HepG2 (cell line): Measurements from ENCODE around the gene PYGB. TPM values are rescaled to one million over a fixed set of nuclear protein-coding genes. Genes with fewer than 3 reads are reported as not detected.

Experiments used
- SNAI1 ChIP-seq: sonication (generic); formaldehyde crosslinking; IDR thresholded peaks from 2 replicates; pipeline ENCODE4 v1.5.0; 2020; ENCODE audit warnings: mild to moderate bottlenecking, missing genetic modification reagents, borderline replicate concordance
- SOX5 ChIP-seq: IDR thresholded peaks from 2 replicates; pipeline ENCODE4 v1.6.1; 2016; ENCODE audit warnings: borderline replicate concordance
- XBP1 ChIP-seq: sonication (generic); formaldehyde crosslinking; IDR thresholded peaks from 2 replicates; pipeline ENCODE4 v1.5.0; 2020; ENCODE audit warnings: missing genetic modification reagents
- ZBTB3 ChIP-seq: sonication (generic); formaldehyde crosslinking; IDR thresholded peaks from 2 replicates; pipeline ENCODE4 v1.4.0; 2020; ENCODE audit warnings: low read depth, mild to moderate bottlenecking, moderate library complexity, missing genetic modification reagents, borderline replicate concordance
- ZFP36L1 ChIP-seq: sonication (generic); formaldehyde crosslinking; IDR thresholded peaks from 2 replicates; pipeline ENCODE4 v1.8.0; 2022; ENCODE audit warnings: mild to moderate bottlenecking, missing genetic modification reagents, moderate library complexity
- ZNF143 ChIP-seq: sonication (generic); formaldehyde crosslinking; IDR thresholded peaks from 2 replicates; pipeline ENCODE4 v1.4.0; 2020; ENCODE audit warnings: missing genetic modification reagents
- ZNF761 ChIP-seq: sonication (generic); formaldehyde crosslinking; conservative IDR thresholded peaks from 2 replicates; pipeline ENCODE4 v1.4.0; 2020; ENCODE audit warnings: mild to moderate bottlenecking, missing genetic modification reagents
- polyA plus RNA-seq, 8 experiments: library from polyadenylated mRNA; depleted of rRNA in 3 of 8; stranded (reverse) in 7 of 8; unstranded in 1 of 8; fragments of >200 nt; fragmentation: Illumina TruSeq in 4 of 8; extraction: Trizol in 4 of 8; gene quantifications; 2 replicates each; pipeline versions ENCODE4 v1.2.1 to v1.2.3, GENCODE V29; 2011 to 2016; ENCODE audit warnings: low read depth in 4 of 8, missing spikeins in 1 of 8, mixed read lengths in 1 of 8; ENCODE audit not compliant: insufficient read depth in 1 of 8
- total RNA-seq, 5 experiments: library from RNA; depleted of rRNA; stranded (reverse); fragments of >200 nt; fragmentation: Illumina TruSeq; extraction: Trizol; gene quantifications; 2 replicates each; pipeline ENCODE4 v1.2.3, GENCODE V29; 2016; ENCODE audit warnings: low read depth in 1 of 5
- TF ChIP-seq, protein P1 (sequence below): sonication (generic); formaldehyde crosslinking; IDR thresholded peaks from 2 replicates; pipeline ENCODE4; 2020; ENCODE audit warnings: missing genetic modification reagents, mild to moderate bottlenecking, borderline replicate concordance
- TF ChIP-seq, protein P2 (sequence below): sonication (generic); formaldehyde crosslinking; IDR thresholded peaks from 2 replicates; pipeline ENCODE4 v1.4.0; 2020; ENCODE audit warnings: mild to moderate bottlenecking, low read depth, missing genetic modification reagents
- TF ChIP-seq, protein P3 (sequence below): sonication (generic); formaldehyde crosslinking; conservative IDR thresholded peaks from 2 replicates; pipeline ENCODE4 v1.8.0; 2022; ENCODE audit warnings: mild to moderate bottlenecking, moderate library complexity, missing genetic modification reagents
- TF ChIP-seq, protein P4 (sequence below): sonication (generic); formaldehyde crosslinking; IDR thresholded peaks from 2 replicates; pipeline ENCODE4 v1.4.0; 2020; ENCODE audit warnings: missing genetic modification reagents, borderline replicate concordance
- TF ChIP-seq, protein P5 (sequence below): sonication (generic); formaldehyde crosslinking; IDR thresholded peaks from 2 replicates; pipeline ENCODE4 v1.8.1; 2023; ENCODE audit warnings: mild to moderate bottlenecking, missing genetic modification reagents, borderline replicate concordance
- TF ChIP-seq, protein P6 (sequence below): sonication (generic); formaldehyde crosslinking; IDR thresholded peaks from 2 replicates; pipeline ENCODE4 v1.4.0; 2020; ENCODE audit warnings: missing genetic modification reagents

Gene PYGB
- total and polyA plus RNA-seq, 2 of the 13 experiments (the other 11 are each of a cell fraction or from before 2014, with no cell fraction given), result 24.2 to 86.3 TPM

DNA sequence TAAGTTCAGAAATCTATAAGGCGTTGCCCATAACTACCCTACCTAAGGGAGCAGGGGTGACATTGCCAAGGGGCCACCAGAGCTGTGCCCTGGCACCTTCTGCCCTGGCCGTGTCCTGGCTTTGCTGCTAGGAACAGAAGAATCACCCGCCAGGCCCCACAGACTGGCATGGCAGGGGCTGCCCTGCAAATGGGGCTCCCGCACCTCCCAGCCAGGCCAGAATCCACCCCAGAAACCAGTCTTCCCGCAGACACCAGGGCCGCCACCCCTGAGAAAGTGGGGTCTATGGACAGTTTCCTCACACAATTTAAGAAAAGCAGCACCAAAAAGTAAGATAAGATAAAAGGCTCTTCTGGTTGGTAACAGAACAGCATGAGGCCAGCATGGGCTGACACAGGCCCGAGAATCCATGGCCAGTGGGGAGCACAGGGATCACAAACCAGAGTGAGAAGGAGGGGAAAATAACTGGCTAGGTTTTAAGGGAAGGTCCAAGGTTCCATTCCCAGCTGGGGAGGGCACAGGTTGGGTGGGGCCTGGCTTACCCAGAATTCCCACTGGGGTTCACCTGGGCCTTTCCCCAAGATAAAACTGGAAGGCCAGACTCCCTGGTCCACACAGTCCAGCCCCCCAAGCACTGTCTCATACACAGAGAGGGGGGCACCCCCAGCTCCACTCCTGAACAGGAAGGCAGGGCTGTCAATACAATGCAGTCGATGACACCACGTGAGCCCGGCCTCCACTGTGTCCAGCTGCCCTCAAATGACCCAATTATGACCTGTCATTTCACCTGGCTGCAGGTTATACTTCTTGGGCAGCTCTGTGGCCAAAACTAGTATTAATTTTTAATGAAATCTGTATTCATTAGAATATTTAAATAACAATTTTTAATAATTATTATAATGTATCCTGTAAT is 59.4 kb downstream of the PYGB start (continued):
- TF ChIP-seq, protein P1, sequence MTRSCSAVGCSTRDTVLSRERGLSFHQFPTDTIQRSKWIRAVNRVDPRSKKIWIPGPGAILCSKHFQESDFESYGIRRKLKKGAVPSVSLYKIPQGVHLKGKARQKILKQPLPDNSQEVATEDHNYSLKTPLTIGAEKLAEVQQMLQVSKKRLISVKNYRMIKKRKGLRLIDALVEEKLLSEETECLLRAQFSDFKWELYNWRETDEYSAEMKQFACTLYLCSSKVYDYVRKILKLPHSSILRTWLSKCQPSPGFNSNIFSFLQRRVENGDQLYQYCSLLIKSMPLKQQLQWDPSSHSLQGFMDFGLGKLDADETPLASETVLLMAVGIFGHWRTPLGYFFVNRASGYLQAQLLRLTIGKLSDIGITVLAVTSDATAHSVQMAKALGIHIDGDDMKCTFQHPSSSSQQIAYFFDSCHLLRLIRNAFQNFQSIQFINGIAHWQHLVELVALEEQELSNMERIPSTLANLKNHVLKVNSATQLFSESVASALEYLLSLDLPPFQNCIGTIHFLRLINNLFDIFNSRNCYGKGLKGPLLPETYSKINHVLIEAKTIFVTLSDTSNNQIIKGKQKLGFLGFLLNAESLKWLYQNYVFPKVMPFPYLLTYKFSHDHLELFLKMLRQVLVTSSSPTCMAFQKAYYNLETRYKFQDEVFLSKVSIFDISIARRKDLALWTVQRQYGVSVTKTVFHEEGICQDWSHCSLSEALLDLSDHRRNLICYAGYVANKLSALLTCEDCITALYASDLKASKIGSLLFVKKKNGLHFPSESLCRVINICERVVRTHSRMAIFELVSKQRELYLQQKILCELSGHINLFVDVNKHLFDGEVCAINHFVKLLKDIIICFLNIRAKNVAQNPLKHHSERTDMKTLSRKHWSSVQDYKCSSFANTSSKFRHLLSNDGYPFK (CRISPR knock-in tag), result no peak
- TF ChIP-seq, protein P2, sequence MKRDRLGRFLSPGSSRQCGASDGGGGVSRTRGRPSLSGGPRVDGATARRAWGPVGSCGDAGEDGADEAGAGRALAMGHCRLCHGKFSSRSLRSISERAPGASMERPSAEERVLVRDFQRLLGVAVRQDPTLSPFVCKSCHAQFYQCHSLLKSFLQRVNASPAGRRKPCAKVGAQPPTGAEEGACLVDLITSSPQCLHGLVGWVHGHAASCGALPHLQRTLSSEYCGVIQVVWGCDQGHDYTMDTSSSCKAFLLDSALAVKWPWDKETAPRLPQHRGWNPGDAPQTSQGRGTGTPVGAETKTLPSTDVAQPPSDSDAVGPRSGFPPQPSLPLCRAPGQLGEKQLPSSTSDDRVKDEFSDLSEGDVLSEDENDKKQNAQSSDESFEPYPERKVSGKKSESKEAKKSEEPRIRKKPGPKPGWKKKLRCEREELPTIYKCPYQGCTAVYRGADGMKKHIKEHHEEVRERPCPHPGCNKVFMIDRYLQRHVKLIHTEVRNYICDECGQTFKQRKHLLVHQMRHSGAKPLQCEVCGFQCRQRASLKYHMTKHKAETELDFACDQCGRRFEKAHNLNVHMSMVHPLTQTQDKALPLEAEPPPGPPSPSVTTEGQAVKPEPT (CRISPR knock-in tag), result 0 out of 2 replicates have a peak, but pooled peaks have one; percentile 32
- TF ChIP-seq XBP1 (CRISPR knock-in tag) (no peak), SOX5 (CRISPR knock-in tag) (no peak), SNAI1 (peak; percentile 31; the same call in 1 of the 2 replicates), ZBTB3 (CRISPR knock-in tag) (no peak), ZNF761 (no peak), ZFP36L1 (no peak), ZNF143 (CRISPR knock-in tag) (peak; percentile 59)
- TF ChIP-seq, protein P3, sequence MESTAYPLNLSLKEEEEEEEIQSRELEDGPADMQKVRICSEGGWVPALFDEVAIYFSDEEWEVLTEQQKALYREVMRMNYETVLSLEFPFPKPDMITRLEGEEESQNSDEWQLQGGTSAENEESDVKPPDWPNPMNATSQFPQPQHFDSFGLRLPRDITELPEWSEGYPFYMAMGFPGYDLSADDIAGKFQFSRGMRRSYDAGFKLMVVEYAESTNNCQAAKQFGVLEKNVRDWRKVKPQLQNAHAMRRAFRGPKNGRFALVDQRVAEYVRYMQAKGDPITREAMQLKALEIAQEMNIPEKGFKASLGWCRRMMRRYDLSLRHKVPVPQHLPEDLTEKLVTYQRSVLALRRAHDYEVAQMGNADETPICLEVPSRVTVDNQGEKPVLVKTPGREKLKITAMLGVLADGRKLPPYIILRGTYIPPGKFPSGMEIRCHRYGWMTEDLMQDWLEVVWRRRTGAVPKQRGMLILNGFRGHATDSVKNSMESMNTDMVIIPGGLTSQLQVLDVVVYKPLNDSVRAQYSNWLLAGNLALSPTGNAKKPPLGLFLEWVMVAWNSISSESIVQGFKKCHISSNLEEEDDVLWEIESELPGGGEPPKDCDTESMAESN, result no peak
- TF ChIP-seq, protein P4, sequence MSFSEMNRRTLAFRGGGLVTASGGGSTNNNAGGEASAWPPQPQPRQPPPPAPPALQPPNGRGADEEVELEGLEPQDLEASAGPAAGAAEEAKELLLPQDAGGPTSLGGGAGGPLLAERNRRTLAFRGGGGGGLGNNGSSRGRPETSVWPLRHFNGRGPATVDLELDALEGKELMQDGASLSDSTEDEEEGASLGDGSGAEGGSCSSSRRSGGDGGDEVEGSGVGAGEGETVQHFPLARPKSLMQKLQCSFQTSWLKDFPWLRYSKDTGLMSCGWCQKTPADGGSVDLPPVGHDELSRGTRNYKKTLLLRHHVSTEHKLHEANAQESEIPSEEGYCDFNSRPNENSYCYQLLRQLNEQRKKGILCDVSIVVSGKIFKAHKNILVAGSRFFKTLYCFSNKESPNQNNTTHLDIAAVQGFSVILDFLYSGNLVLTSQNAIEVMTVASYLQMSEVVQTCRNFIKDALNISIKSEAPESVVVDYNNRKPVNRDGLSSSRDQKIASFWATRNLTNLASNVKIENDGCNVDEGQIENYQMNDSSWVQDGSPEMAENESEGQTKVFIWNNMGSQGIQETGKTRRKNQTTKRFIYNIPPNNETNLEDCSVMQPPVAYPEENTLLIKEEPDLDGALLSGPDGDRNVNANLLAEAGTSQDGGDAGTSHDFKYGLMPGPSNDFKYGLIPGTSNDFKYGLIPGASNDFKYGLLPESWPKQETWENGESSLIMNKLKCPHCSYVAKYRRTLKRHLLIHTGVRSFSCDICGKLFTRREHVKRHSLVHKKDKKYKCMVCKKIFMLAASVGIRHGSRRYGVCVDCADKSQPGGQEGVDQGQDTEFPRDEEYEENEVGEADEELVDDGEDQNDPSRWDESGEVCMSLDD (CRISPR knock-in tag), result no peak
- TF ChIP-seq, protein P5, sequence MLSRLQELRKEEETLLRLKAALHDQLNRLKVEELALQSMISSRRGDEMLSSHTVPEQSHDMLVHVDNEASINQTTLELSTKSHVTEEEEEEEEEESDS (CRISPR knock-in tag), result 0 out of 2 replicates have a peak, but pooled peaks have one; percentile 39
- TF ChIP-seq, protein P6, sequence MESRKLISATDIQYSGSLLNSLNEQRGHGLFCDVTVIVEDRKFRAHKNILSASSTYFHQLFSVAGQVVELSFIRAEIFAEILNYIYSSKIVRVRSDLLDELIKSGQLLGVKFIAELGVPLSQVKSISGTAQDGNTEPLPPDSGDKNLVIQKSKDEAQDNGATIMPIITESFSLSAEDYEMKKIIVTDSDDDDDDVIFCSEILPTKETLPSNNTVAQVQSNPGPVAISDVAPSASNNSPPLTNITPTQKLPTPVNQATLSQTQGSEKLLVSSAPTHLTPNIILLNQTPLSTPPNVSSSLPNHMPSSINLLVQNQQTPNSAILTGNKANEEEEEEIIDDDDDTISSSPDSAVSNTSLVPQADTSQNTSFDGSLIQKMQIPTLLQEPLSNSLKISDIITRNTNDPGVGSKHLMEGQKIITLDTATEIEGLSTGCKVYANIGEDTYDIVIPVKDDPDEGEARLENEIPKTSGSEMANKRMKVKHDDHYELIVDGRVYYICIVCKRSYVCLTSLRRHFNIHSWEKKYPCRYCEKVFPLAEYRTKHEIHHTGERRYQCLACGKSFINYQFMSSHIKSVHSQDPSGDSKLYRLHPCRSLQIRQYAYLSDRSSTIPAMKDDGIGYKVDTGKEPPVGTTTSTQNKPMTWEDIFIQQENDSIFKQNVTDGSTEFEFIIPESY (CRISPR knock-in tag), result no peak
